DMS79 treated with DMSO at 0.1 percent for 48 hours (cell line): ENCODE data around the gene MAD1L1.
"Not testable (repeated sequence)": the region's sequence is repeated elsewhere in the genome, so short reads cannot be mapped to it uniquely, and the experiment has no call there.

Source experiments
- DNase-seq: peaks from one replicate; lab custom pipeline; 2025; lab: John Stamatoyannopoulos, UW

Gene MAD1L1

DNA sequence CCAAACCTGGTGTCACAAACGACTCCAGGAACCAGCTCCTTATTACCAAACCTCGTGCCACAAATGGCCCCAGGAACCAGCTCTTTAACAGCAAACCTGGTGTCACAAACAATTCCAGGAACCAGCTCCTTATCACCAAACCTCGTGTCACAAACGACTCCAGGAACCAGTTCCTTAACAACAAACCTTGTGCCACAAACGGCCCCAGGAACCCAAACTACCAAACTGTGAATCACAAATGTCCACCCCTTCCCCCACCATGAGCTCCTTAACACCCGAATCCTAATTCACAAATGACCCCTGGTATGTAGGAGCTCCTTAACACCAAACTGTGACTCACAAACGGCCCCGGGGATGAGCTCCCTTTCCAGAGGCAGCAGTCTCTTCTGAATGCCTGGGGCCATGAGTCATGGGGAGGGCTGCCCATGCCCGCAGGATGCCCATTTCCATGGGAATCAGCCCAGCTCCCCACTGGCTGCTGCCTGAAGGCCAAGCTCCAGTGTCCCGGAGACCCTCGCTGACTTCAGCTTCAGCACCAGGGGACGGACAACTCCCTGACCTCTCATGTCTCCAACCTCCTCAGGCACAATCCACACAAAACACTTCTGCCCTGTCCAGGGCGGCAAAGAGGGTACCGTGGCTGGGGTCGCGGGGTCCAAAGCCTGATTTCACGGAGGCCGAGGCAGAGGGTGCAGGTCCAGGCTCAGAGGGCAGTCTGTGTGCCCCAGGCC is 349.5 kb downstream of the MAD1L1 start:
- no peak for DNase-seq

DNA sequence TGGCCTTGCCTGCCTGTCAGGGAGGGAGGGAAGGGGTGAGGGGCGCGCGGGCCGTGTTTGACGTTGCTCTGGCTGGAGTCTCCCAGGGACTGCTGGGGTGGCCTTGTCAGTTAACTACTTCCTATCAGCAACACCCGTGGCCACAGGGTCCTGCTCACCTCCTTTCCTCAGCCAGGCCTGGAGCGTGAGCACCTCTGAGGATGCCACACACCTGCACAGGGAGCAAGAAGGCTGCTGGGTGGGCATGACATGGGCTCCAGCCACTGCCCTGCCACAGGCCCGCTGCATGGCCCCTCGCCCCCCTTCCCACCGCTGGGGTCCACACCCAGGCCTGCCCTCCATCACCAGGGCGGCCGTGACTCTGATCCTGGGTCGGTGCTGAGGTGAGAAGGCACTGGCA is 350.3 kb downstream of the MAD1L1 start:
- DNase-seq, result no peak

DNA sequence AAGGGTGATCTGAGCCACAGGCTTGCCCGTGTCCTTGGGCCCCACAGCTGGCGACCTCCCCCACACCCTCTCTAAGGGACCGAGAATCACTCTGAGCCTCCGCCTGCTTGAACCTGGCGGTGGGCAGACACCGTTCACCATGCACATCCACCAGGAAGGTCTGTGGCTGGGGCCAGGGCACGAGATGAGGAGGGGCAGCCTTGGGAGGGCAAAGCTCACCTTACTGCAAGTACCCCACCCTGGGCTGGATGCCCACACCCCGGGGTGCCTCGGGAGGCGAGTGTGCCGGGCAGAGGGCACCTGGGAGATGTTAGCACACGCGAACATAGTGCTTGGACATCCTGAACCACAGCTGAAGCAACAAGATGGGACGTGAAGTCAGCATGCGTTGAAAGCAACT is 350.8 kb downstream of the MAD1L1 start:
- DNase-seq, result no peak

DNA sequence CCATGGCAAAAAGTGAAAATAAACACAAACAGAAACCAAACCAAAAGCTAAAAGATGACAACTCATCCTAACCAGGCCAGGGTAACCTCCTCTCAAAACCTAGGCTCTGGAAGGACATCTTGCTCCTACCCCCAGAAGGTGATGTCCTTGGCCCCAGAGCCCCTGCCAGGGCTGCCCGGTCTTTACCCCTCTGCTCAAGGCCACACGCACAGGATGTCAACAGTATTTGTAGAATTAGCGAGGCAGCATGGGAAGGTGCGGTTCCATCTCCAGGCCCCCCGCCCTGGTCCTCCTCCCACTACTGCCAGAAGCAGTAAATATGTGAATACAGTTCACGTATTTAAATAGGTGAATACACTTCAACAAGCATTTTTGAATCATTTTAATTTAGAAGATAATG is 356.1 kb downstream of the MAD1L1 start:
- DNase-seq, result not testable (repeated sequence)

DNA sequence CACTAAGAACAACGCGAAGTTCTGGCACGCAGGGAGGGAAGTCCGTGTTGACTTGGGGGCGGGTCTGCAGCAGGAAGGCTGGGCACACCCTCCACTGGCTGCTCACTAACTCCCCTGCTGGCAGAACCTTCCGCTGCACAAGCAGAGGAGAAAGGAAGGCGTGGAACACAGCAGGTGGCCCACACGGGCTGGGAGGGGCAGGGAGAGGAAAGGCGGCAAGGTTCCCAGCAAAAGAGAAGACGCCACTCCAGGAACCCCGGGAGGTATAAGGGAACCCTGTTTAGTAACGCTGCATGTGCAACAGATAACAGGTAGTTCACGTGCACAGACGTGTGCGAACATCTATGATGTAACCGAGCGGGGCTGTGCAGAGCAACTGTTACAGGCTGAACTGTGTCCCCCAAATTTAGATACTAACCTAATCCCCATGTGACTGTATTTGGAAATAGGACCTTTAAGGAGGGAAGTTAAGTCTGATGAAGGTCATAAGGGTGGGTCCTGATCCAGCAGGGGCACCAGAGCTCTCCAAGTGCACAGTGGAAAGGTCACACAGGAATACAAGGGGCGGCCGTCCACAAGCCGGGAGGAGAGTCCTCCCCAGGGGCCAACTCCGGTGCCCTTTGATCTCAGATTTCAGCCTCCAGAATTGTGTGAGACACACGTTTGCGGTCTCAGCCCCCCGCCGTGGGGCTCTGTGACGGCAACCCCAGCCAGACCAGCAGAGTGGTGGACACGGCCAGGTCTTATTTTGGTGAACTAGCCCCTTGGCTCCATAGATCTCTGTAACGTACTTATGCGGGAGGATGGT is 357.1 kb downstream of the MAD1L1 start:
- peak; percentile 23 for DNase-seq

DNA sequence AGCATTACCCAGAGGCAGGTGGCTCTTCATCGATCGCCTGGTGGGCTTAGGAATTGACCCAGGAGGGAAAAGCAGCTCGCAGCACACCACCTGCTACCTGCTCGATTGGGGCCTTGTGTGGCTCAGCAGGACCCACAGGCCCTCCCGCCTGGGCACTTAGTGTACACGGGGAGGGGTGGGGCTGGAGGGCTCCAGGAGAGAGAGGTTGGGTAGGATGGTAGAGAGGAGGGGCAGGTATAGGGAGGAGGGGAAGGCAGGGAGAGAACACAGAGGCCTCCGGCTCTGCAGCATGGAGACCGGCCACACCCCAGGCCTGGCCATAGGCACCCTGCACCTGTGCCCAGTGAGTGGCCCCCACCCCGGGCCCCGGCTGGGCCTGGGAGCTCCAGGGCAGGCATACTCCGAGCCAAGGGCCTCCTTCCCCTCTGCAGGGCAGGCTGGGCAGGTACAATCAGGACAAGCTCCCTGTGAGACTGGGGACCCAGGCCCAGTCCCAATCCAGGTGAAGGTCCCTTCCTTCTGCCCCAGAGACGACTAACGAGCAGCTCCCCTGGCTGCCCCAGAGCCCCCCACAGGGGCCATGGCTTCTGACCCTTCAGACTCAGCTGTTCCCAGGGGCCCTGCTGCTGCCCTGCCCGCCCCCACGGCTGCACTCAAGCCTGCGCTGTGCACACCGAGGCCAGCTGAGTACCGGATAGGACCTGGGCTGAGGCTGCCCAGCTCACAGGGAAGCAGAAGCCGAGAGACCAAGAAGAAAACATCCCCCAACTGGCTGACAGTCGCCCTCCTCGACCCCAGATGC is 358.0 kb downstream of the MAD1L1 start:
- peak; percentile 79 for DNase-seq

DNA sequence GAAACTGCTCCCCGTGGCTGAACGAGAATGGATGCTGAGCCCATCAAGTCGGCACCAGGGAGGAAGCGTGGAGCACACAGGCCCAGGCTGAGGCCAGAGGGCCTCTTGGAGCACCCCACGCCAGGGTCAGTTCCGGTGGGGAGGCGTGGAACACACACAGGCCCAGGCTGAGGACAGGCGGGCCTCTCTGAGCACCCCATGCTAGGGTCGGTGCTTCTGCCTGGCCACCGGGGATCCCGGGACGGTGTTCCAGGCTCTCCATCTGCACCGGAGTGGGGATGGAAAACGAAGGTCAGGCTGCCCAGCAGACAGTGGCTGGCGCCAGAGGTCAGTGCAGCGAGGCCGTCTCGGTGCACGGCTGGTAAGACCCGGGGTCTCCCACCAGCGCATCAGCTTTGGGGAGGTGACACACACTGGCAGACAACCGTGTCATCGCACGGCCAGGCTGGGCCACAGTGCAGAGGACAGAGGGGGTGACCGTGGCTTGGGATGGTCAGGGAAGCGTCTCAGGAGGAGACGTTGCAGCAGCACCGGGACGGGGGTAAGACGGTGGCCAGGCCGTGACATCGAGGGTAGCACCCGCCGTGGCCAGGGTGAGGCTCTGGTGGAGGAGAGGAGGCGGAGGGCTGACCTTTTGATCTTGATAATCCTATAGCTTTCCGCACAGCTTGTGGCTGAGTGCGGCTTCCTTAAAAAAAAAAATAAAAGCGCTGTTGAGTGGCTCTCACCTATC is 358.7 kb downstream of the MAD1L1 start:
- no peak for DNase-seq

DNA sequence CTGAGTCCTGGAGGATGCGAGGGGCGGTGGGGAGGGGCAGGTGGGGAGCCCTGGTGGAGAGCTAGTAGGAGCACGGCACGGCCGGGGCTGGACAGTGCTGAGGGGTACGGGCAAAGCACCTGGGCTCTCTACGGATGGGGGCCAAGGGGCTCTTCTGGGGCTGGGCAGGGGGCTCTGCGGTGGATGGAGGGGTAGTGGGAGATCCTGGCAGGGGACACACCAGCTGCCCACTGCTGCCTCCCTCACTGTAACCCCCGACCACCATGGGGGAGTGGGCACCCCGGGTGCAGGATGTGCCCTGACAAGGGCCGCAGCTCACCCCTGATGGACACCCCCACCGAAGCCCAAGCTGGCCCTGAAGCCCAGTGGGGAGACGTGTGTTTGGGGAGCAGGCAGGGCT is 359.3 kb downstream of the MAD1L1 start:
- no peak for DNase-seq

DNA sequence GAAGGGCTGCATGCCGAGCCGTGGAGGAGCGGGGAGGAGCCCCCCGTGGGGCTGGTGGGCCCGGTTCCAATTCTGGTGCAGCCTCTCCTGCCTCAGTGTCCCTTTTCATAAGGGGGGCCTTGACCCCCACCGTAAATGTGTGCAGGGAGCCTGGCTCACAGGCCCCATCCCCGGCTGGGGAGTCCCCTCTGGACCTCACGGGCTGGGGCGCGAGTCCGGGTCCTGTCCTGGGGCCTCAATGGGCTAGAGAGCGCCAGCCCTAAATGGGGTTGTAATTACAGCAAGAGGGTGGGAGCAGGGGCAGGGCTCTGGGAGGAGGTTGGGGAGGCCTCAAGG is 359.7 kb downstream of the MAD1L1 start:
- no peak for DNase-seq

DNA sequence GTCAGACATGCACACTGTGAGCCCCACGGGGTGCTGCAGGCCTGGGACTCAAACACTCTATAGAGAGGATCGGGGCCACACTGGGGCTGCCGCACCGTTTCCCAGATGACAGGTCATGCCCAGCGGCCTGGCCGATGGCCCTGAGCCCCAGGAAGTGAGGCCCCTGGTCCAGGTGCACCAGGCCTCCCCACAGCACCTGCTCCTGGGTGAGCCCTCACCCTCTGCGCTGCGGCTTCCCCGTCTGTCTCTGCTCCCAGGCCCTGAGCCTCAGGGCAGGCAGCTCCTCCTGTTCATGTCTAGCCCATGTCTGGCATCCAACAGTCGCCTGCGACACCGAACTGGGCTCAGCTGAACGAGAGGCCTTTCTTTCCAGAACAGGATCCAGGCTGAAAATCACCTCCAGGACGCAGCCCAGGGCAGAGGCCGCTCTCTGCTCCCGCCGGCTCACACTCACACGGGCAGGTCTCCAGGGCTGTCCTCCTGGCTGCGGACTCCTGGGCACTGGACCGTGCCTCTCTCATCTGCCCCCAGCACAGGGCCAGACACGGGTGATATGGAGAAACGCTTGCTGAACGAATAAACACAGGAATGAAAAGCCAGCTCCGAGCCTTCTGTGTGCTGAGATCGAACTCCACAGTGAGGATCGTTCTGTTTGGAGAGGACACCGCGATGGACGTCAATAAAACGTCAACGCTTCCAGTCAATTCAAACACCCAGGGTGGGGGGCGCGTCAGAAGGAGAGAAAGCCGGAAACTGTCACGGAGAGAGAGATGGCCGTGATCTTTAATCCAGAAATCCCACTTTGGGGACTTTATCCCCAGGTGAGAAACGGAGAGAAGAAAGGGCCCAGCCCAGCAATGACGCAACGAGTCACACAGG is 360.3 kb downstream of the MAD1L1 start:
- no peak for DNase-seq

DNA sequence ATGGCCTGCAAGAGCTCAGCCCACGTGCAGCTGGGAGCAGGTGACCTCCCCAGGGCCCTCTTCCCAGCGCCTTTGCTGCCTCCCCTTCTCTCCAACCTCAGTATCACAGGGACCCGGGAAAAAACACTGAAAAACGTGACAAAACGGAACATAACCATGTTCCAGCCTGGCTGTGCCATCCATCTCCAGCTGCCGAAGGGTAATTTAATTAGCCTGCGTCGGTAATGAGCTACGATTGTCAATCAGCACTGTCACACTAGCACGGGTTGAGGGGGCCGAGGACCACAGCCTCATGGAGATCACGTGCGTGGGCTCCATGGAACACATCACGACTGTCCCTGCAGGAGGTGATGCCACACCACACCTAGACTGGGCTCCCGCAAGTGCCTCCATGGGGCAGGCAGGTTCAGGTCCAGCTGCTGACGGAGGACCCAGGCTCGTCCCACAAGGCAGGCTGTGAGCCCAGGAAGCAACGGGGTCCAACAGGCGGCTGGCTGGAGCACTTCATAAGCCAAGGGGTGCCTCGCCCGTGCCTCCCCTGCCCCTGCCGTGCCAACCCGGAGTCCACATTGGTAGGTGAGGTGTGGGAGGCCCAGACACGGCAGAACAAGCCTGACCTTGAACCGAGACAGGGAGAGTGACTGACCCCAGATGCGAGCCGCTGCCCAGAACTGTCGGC is 363.2 kb downstream of the MAD1L1 start:
- no peak for DNase-seq

DNA sequence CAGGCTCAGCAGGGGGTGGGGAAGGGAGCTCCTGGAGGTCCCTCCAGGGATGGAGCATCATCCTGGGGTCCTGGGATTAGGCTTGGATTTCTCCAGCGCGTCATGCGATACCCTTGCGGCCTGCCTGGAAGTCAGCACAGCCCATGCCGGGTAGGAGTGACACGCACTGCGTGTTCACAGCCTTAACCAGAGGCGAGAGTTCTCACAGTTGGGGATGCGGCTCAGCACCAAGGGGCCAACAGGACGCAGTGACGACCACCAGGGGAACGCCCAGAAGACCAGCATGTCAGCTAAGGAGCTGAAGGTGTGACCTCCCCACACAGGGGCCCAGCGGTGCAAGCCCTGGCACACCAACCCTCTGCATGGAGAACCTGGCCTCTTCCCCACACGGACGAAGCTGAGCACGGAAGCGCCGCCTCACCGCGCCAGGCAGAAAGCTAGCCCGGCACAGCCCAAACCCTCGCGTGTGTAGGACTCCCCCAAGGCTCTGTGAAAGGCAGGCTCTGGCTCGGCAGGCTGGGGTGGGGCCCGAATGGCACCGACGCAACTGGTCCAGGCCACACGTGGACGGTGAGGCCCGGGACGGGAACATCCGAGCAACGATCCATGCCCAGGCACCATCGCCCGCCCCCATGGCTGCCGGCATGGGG is 364.1 kb downstream of the MAD1L1 start:
- no peak for DNase-seq

DNA sequence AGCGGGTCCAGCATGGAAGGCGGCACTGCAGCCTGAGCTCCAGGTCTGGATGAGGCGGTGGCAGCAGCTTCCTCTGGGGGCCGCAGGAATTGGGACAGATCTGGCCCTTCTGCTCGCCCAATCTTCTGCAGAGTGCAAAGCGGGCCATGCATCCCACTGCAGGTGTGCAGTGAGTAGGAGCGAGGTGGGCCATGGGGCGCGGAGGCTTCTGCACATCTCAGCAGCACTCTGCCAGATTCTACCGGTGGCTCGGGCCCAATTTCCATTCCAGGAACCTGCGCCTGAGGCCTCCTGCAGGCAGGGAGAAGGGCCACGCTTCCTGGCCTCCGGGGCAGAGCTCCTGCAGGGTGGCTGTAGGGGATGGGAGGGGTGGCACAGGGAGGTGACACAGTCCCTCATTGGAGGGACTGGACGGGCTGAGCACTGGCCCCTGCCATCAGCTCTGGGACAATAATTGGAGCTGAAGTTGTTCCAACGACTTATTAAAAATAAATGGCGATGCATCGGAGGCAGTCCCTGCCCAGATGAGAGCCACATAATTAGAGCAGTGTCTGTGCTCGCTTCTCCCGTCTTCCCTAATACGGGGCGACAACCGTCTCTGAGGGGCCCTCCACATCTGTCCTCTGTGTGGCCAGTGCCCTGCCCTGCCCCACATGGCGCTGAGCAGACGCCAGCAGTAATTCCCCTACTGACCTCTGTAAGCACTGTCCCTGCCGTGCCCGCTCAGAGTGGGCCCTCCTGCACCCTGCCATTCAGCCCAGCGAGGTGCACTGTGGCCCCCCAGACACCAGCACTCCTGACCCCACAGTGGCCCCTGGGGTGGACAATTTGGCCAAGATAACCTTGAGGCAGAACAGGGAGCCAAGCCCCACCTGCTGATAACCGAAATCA is 365.1 kb downstream of the MAD1L1 start:
- no peak for DNase-seq

DNA sequence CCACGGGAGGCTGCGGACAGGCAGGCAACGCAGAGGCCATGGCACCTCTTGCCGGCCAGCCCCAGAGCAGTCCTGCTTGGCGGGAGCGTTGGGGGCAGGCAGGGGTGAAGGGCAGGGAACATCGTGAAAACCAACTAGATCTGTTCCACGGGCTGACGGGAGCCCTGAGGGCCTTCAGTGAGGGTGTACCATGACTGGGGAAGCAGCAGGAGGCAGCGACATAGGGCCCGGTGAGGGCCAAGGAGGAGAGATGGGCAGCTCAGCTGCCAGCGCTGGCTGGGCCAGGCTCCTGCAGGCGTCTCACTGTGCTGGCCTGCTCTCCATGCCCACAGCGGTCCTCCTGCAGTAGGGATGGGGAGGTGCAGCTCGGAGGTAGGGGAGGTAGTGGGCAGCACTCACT is 366.1 kb downstream of the MAD1L1 start:
- no peak for DNase-seq

DNA sequence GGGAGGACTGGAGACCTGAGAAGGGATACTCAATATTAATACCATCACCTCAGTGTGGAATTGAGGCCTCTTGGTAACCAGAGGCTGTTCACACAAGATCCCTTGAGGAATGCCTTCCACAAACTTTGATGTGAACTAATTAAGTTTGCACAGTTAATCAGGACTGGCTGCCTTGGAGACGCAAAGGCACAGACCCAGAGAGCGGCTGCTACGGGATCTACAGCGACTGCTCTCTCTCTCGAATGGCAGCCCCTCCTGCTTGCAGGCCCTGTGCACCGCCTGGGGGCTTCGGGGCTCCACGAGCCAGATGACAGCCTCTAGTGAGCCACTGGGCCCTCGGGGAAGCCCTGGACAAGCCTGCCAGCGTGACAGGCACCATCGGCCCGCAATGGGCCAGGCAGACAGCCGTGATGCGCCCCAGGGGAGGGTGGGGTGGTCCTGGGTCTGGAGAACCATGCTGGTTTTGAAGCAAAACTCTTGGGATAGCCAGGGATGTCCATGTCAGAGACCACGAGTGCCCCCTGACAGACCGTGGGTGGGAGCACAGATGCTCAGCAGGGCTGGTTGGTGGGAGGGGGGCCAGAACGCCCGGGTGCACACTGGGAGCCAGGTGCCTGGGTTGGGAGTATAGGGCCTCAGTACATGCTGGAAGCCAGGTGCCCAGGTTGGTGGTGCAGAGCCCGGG is 367.0 kb downstream of the MAD1L1 start:
- DNase-seq, result no peak

DNA sequence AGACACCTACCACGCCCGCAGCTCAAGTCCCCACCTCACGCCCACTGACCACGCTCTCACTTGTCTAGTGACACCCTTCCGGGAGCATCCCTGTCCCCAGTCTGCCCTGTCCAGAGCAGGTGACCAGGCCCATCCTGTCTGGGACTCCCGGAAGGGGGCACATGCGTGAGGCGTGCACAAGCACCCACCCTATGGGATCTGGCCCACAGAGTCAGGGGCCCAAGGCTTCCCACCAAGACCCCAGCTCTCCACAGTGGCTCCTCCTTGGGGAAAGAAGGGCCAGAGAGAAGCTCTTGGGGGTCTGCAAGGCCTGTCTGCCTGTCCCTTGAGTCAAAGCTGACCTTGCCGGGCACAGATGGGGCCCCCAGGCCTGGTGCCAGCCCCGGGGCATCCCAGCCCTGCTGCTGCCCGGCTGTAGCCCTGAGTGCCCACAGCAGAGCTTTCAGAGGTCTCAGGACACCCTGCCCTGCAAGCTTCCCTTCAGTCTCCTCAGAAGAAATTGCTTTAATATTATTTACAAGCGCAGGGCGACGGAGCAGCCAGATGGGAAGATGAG is 367.7 kb downstream of the MAD1L1 start:
- DNase-seq, result no peak

DNA sequence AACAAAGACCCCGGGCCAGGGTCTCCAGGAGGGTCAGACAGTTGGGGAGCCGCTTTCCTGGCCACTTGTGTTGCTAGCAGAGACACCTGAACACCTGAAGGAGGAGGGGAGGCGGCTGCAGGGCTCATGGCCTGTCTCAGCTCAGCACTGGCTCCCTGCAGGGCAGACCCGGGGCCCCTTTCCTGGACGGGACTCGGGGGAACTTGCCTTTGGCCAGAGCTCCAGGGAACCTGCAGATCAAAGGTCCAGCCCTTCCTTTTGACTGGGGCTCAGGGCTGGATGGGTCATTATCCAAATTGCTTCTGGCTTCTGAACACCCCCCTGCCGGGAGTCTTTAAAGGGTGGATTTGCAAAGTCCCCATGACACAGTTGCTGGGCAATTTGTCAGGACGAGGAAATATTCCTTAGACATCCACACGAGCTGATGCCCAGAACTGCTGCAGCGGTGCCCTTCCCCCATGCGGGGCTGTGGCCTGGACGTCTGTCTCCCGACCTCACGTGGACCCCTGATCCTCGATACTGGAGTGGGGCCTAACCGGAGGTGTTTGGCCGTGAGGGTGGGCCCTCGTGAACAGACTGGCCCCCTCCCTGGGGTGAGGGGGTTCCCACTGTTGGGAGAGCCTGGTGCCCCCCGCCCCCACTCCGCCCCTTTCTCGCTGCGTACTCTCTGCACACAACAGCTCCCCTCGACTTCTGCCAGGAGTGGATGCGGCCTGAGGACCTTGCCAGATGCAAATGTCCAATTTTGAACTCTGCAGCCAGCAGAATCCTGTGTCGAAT is 368.4 kb downstream of the MAD1L1 start:
- DNase-seq, result no peak
